Parathyroid adenoma (tissue), 2 donors: ENCODE measurements around the gene BRD1.
A peak's percentile ranks its signal among the peaks of the same experiment; 100 is the strongest.

Experiments
- H2AFZ ChIP-seq: fragments of 300-600 bp; sonication (generic); one replicate; pipeline ENCODE4 v1.7.0; 2017; ENCODE audit warnings: antibody characterized with exemption, mild to moderate bottlenecking
- H3K27ac ChIP-seq: fragments of 300-600 bp; sonication (generic); one replicate; pipeline ENCODE4 v1.7.0; 2017
- H3K27me3 ChIP-seq: fragments of 300-600 bp; sonication (generic); one replicate; pipeline ENCODE4 v1.7.0; 2017; ENCODE audit warnings: low read length; ENCODE audit not compliant: control insufficient read depth, insufficient read depth
- H3K36me3 ChIP-seq: fragments of 300-600 bp; sonication (generic); one replicate; pipeline ENCODE4 v1.7.0; 2017; ENCODE audit warnings: low read length; ENCODE audit not compliant: control insufficient read depth, insufficient read depth
- H3K4me1 ChIP-seq: fragments of 300-600 bp; sonication (generic); one replicate; pipeline ENCODE4 v1.7.0; 2017; ENCODE audit warnings: control low read depth
- H3K4me2 ChIP-seq: fragments of 300-600 bp; sonication (generic); one replicate; pipeline ENCODE4 v1.7.0; 2017; ENCODE audit warnings: low read length
- H3K4me3 ChIP-seq: fragments of 300-600 bp; sonication (generic); one replicate; pipeline ENCODE4 v1.7.0; 2017; ENCODE audit warnings: low read depth, low read length
- H3K79me2 ChIP-seq: fragments of 300-600 bp; sonication (generic); one replicate; pipeline ENCODE4 v1.7.0; 2017; ENCODE audit warnings: control low read depth
- H3K9ac ChIP-seq: fragments of 300-600 bp; sonication (generic); one replicate; pipeline ENCODE4 v1.7.0; 2017; ENCODE audit warnings: mild to moderate bottlenecking
- H3K9me3 ChIP-seq: fragments of 300-600 bp; sonication (generic); one replicate; pipeline ENCODE4 v1.7.0; 2017; ENCODE audit warnings: low read length; ENCODE audit not compliant: control insufficient read depth
- TF ChIP-seq, protein P1 (sequence below): fragments of 300-600 bp; sonication (generic); IDR thresholded peaks from one replicate; pipeline ENCODE4 v1.7.0; 2017; ENCODE audit warnings: antibody characterized with exemption, mild to moderate bottlenecking
- donor health status: primary hyperparathyroidism.

The BRD1 gene

DNA sequence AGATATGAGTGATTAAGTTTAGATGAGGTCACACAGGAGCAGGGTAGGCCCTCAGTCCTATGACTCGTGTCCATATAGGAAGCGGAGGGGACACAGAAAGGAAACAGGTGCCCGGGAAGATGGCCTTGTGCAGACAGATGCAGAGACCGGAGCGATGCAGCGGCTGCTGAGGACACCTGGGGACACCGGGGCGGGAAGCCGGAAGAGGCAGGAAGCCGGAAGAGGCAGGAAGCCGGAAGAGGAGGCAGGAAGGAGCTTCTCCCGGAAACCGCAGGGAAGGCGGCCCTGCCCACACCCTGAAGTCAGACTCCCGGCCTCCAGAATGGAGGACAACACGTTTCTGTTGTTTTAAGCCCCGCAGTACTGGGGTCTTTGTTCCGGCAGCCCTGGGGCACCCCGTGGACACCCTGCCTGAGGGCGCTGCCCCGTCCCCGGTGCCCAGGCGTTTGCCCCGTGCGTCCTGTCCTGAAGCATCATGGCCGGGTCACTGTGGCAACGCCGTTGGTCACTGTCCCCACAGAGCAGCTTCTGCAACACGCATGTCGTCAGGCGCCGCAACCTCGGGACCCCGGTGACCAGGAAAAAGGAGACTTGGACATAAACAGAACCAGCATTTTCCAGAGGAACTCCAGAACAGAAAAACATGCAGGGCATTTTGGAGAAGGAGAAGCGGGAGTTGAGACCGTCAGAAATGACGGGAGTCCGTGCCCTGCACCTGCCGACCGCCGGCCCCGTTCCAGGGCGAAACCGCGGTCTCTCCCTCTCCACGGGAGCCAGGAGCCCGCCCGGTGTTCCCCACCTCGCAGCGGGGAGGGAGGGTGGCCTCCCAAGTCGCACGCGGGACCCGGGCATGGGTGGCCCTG lies 103.4 kb downstream of the BRD1 start:
- peak overlapping the region; percentile 43 for H3K4me2 ChIP-seq
- H3K27me3 ChIP-seq: no peaks in the 10 kb centered on the region
- no peak overlapping the region for H3K4me3 ChIP-seq
- peak overlapping the region; percentile 42 for H2AFZ ChIP-seq
- H3K36me3 ChIP-seq: no peaks in the 10 kb centered on the region
- no peaks in the 10 kb centered on the region for H3K4me1 ChIP-seq
- H3K9ac ChIP-seq: no peak overlapping the region
- TF ChIP-seq, protein P1, sequence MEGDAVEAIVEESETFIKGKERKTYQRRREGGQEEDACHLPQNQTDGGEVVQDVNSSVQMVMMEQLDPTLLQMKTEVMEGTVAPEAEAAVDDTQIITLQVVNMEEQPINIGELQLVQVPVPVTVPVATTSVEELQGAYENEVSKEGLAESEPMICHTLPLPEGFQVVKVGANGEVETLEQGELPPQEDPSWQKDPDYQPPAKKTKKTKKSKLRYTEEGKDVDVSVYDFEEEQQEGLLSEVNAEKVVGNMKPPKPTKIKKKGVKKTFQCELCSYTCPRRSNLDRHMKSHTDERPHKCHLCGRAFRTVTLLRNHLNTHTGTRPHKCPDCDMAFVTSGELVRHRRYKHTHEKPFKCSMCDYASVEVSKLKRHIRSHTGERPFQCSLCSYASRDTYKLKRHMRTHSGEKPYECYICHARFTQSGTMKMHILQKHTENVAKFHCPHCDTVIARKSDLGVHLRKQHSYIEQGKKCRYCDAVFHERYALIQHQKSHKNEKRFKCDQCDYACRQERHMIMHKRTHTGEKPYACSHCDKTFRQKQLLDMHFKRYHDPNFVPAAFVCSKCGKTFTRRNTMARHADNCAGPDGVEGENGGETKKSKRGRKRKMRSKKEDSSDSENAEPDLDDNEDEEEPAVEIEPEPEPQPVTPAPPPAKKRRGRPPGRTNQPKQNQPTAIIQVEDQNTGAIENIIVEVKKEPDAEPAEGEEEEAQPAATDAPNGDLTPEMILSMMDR: no peak
- no peak overlapping the region for H3K27ac ChIP-seq
- H3K79me2 ChIP-seq: no peaks in the 10 kb centered on the region
- no peaks in the 10 kb centered on the region for H3K9me3 ChIP-seq

DNA sequence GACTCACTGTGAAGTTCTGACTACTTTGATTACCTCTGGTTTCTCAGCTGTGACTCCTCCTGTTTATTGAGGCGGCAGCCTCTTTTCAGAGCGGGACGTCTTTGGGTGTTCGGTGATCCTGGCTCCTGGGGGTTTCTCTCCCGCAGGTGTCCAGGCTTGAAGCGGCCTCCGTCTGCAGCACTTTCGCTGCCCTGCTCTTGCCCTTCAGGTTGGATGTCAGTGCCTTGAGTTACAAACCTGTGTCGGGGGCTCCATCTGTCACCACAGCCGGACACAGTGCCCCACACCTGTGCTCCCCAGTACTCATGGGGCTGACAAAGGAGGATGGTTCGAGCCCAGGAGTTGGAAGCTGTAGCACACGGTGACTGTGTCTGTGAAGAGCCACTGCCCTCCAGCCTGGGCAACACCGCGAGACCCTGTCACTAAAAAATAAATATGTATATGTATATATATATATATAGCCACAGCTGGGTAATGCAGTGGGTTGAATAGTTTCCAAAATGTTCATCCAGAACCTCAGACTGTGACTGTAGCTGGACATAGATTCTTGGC lies 104.1 kb downstream of the BRD1 start:
- H3K36me3 ChIP-seq: no peaks in the 10 kb centered on the region
- no peaks in the 10 kb centered on the region for H3K9me3 ChIP-seq
- no peak overlapping the region for H3K27ac ChIP-seq

More for the DNA sequence above, 104.1 kb downstream of the BRD1 start:
- TF ChIP-seq, protein P1: no peak
- no peaks in the 10 kb centered on the region for H3K27me3 ChIP-seq
- H3K79me2 ChIP-seq: no peaks in the 10 kb centered on the region
- no peaks in the 10 kb centered on the region for H3K4me1 ChIP-seq
- H3K9ac ChIP-seq: no peak overlapping the region
- no peak overlapping the region for H3K4me3 ChIP-seq
- no peak overlapping the region for H2AFZ ChIP-seq
- no peak overlapping the region for H3K4me2 ChIP-seq
